EL (cell line): ENCODE results near the gene PSME4.
"Not testable (repeated sequence)": the region's sequence is repeated elsewhere in the genome, so short reads cannot be mapped to it uniquely, and the experiment has no call there.

Experiments
- DNase-seq: peaks from one replicate; pipeline ENCODE4 v3.0.0-alpha.2; 2016

The PSME4 gene

DNA sequence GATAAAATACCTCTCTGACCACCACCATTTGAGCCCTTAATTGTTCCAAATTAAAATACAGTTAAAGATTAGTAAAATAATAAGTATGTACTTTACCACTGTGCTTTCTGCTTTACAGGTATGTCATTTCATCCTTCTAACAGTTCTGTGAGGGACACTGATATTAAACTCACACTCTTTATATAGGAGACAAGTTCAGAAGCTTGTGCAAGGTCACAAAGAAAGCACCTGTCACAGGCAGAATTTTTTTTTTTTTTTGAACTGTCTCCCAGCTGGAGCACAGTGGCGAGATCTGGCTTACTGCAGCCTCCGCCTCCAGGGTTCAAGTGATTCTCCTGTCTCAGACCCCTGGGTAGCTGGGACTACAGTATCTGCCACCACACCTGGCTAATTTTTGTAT lies 89.4 kb downstream of the PSME4 start:
- no peak for DNase-seq

- peak; percentile 64 for DNase-seq
Measured at GRCh38 chr2:53880756-53881155, 90.0 kb downstream of the PSME4 start.

DNA sequence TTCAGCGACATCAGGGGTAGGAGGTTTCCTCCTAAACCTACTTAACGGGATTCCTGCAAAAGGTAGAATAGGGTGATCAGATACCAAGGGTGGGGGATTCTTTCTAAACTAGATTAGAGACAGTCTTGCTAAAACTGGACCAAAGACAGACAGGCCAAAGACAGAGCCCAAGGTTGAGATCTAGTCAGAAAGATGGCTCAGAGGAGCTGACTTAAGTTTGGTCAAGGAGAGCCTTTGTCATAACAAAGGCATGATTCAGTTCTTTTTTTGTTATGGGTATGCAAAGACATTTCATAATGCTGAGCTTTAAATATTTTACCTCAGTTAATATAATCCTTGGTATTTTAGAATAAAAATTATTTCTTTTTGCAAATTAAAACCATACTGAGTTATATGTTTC lies 93.2 kb downstream of the PSME4 start:
- DNase-seq, result peak; percentile 13

DNA sequence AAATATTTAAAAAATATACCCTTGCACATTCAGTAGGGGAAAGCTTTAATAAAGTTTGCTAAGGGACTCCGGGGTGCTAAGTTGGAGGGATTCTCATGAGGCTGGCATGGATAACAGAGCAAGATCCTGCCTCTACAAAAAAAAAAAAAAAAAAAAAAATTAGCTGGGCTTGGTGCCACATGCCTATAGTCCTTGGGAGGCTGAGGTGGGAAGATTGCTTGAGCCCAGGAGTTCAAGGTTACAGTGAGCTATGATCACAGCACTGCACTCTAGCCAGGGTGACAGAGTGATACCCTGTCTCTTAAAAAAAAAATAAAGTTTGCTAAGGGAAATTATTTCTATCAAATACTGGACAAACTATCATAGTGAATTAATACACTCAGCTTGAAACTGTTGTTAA lies 93.7 kb downstream of the PSME4 start:
- DNase-seq, result no peak

DNA sequence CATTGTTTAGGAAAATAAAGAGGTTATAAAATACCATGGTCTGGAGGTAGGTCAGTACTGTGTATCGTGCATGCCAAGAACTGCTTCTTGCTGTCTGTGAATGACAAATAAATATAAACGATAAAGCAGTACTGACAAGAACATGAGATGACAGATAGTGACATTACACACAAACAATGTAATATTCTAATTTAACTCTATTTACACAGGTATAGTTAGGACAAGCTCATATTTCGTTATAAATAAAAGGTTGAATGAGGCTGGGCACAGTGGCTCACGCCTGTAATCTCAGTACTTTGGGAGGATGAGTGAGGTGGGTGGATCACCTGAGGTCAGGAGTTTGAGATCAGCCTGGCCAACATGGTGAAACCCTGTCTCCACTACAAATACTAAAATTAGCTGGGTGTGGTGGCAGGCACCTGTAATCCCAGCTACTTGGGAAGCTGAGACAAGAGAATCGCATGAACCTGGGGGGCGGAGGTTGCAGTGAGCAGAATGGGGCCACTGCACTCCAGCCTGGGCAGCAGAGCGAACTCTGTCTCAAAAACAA lies 96.3 kb downstream of the PSME4 start:
- DNase-seq, result no peak

DNA sequence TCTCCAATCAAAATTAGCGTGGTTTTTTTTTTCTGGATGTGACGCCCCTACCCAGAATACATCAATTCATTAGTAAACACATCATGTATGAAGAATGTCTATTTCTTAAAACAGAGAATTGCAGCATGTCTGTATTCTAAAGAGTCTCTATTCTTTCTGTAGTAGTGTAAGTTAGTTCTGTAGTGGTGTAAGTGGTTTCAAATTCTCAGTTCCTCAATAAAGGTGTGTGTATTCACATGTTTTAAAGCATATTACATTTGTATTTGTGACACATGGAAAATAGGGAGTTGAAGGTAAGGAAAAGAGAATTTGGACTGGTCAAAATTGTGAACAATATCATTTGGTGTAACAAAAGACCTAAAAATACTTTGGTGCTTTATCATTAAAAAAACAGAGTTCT lies 103.0 kb downstream of the PSME4 start:
- no peak for DNase-seq

- DNase-seq, result no peak
Measured at GRCh38 chr2:53867169-53867568, 103.6 kb downstream of the PSME4 start.

DNA sequence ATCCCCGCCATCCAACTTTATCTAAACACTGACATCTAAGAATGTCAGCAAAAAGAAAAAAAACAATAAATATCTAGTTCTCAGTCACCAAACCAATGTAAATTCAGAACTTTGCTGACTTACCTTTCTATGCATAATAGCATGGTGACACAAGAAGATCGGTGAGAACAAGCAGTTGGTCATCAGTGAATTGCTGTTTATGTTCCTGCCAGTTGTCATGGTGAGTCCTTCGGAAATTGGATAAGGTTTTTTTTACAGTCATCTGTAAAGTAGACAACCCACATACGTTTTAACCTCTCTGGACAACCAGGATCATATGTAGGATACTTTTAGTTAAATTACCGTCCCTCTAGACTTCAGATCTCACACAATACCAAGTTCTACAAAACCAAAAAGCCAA lies 104.8 kb downstream of the PSME4 start:
- DNase-seq, result no peak

DNA sequence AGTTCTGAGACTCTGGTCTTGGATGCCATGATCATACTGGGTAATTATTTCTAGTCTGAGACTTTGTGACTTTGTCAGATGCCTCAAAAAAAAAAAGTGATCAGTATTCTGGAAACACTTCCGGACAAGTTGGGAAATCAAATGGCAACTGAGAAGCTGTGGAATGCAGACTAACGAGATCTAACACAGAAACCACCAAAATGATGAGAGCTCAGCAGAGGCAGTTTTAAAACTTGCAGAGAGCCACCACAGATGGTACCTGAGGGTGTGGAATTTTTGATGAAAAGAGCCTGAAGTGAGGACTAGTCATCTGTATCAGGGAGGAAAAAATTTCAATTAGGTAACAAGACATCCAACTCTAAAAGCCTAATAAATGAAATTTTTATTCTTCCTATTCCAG lies 105.5 kb downstream of the PSME4 start:
- no peak for DNase-seq

GRCh38 chr2:53863538-53864227 lies 107.1 kb downstream of the PSME4 start:
- DNase-seq, result no peak

DNA sequence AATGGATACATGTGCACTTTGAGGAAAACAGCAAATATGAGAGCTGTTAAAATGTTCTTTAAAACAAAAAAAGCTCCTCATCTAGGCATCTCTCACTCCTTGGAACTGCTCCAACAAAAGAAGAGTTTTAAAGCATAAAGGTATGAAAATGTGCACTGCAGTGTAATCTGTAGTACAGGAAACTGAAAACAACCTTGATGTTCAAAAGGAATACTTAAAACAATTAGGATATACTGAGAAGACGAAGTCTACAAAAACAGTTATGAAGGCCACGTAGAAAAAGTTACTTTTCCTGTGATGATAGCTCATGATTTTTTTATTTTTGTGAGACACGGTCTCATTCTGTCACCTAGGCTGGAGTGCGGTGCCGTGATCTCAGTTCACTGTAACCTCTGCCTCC lies 109.0 kb downstream of the PSME4 start:
- DNase-seq, result no peak

DNA sequence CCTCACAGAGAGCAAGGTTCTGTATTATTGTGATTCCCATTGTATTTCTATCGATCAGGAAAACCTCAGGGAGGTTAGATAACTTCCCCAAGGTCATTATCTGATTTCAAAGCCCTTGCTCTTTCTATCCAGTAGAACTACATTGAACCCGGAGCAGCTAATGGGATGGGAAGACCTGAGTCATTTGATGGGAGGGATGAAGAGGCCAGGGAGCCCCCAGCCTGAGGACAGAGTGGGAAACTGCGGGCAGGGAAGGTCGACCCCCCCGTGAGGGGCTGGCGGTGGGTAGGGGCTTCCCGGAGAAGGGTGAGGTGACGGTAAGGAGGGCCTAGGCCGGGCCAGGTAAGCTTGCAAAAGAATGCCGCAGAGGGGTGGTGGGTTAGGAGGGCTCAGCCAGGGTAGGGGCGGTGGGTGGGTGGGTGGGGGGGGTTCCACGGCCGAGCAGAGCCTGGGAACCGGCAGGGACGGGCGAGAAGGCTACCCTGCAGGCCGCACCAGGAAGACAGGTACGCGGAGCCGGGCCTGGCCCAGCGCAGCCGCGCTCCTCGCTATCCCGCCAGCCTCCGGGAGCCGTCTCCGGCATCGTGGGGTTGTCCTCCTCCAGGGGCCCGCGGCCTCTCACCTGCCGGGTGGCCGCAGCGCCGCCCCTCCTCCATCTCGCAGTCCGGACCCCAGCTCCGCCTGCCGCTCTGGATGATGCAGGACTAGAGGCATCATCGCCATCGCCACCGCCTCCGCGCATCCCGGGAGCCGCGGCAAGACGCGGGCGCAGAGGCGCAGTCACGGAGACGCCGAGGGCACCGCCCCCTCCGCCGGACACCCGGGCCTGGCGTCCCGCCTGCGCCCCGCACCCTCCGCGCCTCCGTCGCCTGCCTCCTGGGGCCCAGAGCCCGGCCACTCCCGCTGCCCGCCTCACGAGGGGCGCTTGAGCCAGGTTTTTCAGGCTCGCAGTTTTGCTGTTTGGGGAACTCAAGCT lies 111.3 kb downstream of the PSME4 start, which contains the start of gene GPR75:
TSS of gene GPR75 (minus strand) at position 762 of the 976 bp plus-strand sequence. CDS start 5,211 bp downstream, outside the sequence.
- DNase-seq, result peak; percentile 14

DNA sequence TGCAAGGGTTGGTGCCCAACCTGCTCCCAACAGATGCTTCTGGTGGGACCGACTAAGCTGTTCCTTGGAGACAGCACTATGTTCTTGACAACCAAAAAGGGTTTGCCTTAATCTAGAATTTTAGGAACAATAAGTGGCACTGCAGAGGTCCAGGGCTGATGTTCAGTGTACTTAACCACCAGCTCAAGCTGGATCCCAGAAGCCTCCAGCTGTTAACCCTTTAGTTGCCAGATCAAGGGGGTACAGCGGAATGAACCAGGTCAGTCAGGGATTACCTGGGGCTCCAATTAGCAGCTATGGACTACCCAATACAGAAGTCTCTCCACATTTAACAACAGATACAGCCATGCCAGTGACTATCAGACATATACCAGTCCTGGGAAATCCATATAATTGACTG lies 114.5 kb downstream of the PSME4 start:
- no peak for DNase-seq

GRCh38 chr2:53854678-53855077 lies 116.1 kb downstream of the PSME4 start:
- DNase-seq, result no peak

GRCh38 chr2:53852532-53852931 lies 118.3 kb downstream of the PSME4 start:
- no peak for DNase-seq

GRCh38 chr2:53851052-53851757 lies 119.6 kb downstream of the PSME4 start:
- DNase-seq, result not testable (repeated sequence)

DNA sequence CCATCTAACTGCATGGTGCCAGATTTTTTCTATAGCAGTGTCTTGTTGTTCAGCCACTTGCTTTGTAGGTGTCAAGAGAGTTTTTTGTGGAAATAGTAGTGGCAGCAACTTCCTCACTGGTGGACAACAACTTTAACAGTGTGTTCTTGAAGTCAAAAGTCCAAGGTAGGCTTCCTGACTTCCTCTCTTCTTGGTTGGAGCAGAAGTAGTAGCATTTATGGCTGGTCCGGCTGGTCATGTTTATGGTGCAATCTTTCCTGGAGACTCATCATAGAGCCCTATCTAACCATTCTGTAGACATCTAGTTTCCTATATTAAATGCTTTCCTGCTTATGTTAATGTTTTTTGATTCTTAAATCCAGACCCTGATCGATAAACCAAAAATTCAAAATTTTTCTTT lies 122.7 kb downstream of the PSME4 start:
- no peak for DNase-seq

GRCh38 chr2:53843595-53843994 lies 127.2 kb downstream of the PSME4 start:
- DNase-seq, result no peak

GRCh38 chr2:53842891-53843290 lies 127.9 kb downstream of the PSME4 start:
- no peak for DNase-seq

- DNase-seq, result not testable (repeated sequence)
Measured at GRCh38 chr2:53841651-53842050, 129.1 kb downstream of the PSME4 start.

- DNase-seq, result no peak
Measured at GRCh38 chr2:53840580-53840979, 130.2 kb downstream of the PSME4 start.

GRCh38 chr2:53829980-53830290 lies 140.9 kb downstream of the PSME4 start:
- not testable (repeated sequence) for DNase-seq

GRCh38 chr2:53829273-53829979 lies 141.4 kb downstream of the PSME4 start:
- DNase-seq, result no peak
